ENCODE results near the gene SMAD2.

DNA sequence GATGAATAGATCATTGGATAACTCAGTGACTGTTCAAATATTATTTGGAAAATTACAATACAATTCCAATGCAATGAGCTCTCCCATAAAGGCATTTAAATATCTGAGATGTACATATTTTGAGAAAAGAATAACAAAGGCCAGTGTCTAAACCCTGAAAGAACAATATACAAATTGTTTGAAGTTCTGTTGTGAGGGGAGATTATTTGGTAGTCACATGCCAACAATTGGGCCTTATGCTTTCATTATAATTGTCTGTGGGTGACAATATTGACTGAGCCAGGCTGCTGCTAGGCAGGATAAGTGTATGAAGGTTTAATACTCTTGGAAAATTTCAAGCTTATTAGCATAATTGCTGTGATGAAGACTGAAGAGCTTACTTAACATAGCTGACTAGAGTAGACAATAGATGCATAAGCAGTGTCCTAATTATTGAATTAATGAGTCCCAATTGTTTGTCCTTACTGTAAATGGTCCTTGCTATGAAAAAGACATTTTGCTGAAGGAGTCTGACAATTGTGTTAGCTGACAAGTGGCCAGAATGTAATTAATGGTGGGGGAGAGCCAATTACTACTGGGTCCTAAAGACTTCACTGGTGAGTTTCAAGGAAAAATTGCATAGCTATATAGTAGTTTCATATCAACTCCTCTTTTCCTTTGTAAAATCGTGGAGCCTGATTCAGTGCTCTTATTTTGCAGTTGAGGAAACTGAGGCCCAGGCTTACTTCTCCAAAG, 5.0 kb upstream of the SMAD2 start:
- TF ChIP-seq REST (IDR thresholded peaks at IDR 0.05; ENCODE audit: borderline replicate concordance): no peak
- TF ChIP-seq REST (CRISPR knock-in tag; IDR thresholded peaks at IDR 0.05; ENCODE audit: low read depth): no peak
- no peak for TF ChIP-seq FOXA3 (CRISPR knock-in tag; conservative IDR thresholded peaks at IDR 0.05 in 1 of 2, IDR thresholded peaks at IDR 0.05 in 1 of 2)
- no peak for TF ChIP-seq MCM5 (IDR thresholded peaks at IDR 0.05; ENCODE audit: low read depth)
- no peak for TF ChIP-seq CBFA2T3 (IDR thresholded peaks at IDR 0.05)
- no peak for TF ChIP-seq CHD7 (IDR thresholded peaks at IDR 0.05; ENCODE audit: low read depth, low read length)
- TF ChIP-seq CBX1 (IDR thresholded peaks at IDR 0.05; ENCODE audit: low read depth): no peak
- TF ChIP-seq HLTF (IDR thresholded peaks at IDR 0.05): no peak
- TF ChIP-seq GABPA (tag; conservative IDR thresholded peaks at IDR 0.05; ENCODE audit: low read depth): no peak
- no peak for TF ChIP-seq JUN (IDR thresholded peaks at IDR 0.05; ENCODE audit: borderline replicate concordance, low read depth, low read length)
- no peak for TF ChIP-seq JUN (CRISPR knock-in tag; IDR thresholded peaks at IDR 0.05; ENCODE audit: borderline replicate concordance)
- no peak for TF ChIP-seq NRF1 (conservative IDR thresholded peaks at IDR 0.05 in 1 of 2, IDR thresholded peaks at IDR 0.05 in 1 of 2)
- TF ChIP-seq CREM (IDR thresholded peaks at IDR 0.05; ENCODE audit: low read depth): no peak
